ENCODE measurements around the gene PKIB. TPM values are rescaled to one million over a fixed set of nuclear protein-coding genes. Genes with fewer than 3 reads are reported as not detected.

PKIB gene
- total RNA-seq, 2 experiments from 2014 or later, result 0.69 to 0.90 TPM

- DNase-seq (no peak), ATAC-seq (no peak)
- no peak for TF ChIP-seq CTCF (IDR thresholded peaks at IDR 0.05)
- H3K4me3 Mint-ChIP-seq, result no peak overlapping the region
- ChIA-PET POLR2A (interaction anchor here (0.7 kb wide), 1 partner anchor 11 kb away, joined by 4 read pairs; no protein-coding TSS in a partner anchor), CTCF (no interaction called here)
- H3K36me3 Mint-ChIP-seq (ENCODE audit: low read depth), result no peaks in the 10 kb centered on the region
- H3K27ac Mint-ChIP-seq, result no peak overlapping the region
- no peaks in the 10 kb centered on the region for H3K9me3 Mint-ChIP-seq
- H3K27me3 Mint-ChIP-seq, result peaks cover 24% of the 10 kb centered on the region
- H3K4me1 Mint-ChIP-seq (ENCODE audit: low read depth), result no peaks in the 10 kb centered on the region
- intact Hi-C loops (cut with micrococcal nuclease), result no loop called here
These were observed 6.7 kb downstream of the PKIB start for GRCh38 chr6:122616877-122617276.

GRCh38 chr6:122619309-122619708 is 9.1 kb downstream of the PKIB start:
- Mint-ChIP-seq H3K27me3 (peaks cover 19% of the 10 kb centered on the region), H3K9me3 (no peaks in the 10 kb centered on the region), H3K36me3 (ENCODE audit: low read depth) (no peaks in the 10 kb centered on the region), H3K4me3 (no peak overlapping the region), H3K27ac (no peak overlapping the region), H3K4me1 (ENCODE audit: low read depth) (no peaks in the 10 kb centered on the region)
- no peak for TF ChIP-seq CTCF (IDR thresholded peaks at IDR 0.05)
- ChIA-PET POLR2A (no interaction called here), CTCF (no interaction called here)
- intact Hi-C loops (cut with micrococcal nuclease), result no loop called here
- DNase-seq (no peak), ATAC-seq (no peak)

GRCh38 chr6:122620428-122620827 is 10.2 kb downstream of the PKIB start:
- TF ChIP-seq CTCF (IDR thresholded peaks at IDR 0.05), result no peak
- H3K27me3 Mint-ChIP-seq, result peaks cover 15% of the 10 kb centered on the region
- H3K4me1 Mint-ChIP-seq (ENCODE audit: low read depth), result no peaks in the 10 kb centered on the region
- intact Hi-C loops (cut with micrococcal nuclease), result no loop called here
- no peak for ATAC-seq
- H3K36me3 Mint-ChIP-seq (ENCODE audit: low read depth), result no peaks in the 10 kb centered on the region
- POLR2A ChIA-PET, result no interaction called here
- H3K9me3 Mint-ChIP-seq, result no peaks in the 10 kb centered on the region
- CTCF ChIA-PET, result no interaction called here
- DNase-seq, result no peak
- no peak overlapping the region for H3K27ac Mint-ChIP-seq
- no peak overlapping the region for H3K4me3 Mint-ChIP-seq

GRCh38 chr6:122620902-122621301 is 10.7 kb downstream of the PKIB start:
- H3K36me3 Mint-ChIP-seq (ENCODE audit: low read depth), result no peaks in the 10 kb centered on the region
- intact Hi-C loops (cut with micrococcal nuclease), result no loop called here
- H3K27ac Mint-ChIP-seq, result no peak overlapping the region
- peaks cover 11% of the 10 kb centered on the region for H3K27me3 Mint-ChIP-seq
- no peak for TF ChIP-seq CTCF (IDR thresholded peaks at IDR 0.05)
- H3K4me3 Mint-ChIP-seq, result no peak overlapping the region
- no peak for DNase-seq
- ChIA-PET POLR2A (no interaction called here), CTCF (no interaction called here)
- H3K4me1 Mint-ChIP-seq (ENCODE audit: low read depth), result no peaks in the 10 kb centered on the region
- H3K9me3 Mint-ChIP-seq, result no peaks in the 10 kb centered on the region
- no peak for ATAC-seq

- no peaks in the 10 kb centered on the region for H3K4me1 Mint-ChIP-seq (ENCODE audit: low read depth)
- POLR2A ChIA-PET, result no interaction called here
- intact Hi-C loops (cut with micrococcal nuclease), result no loop called here
- no peak overlapping the region for H3K4me3 Mint-ChIP-seq
- ATAC-seq, result no peak
- H3K27ac Mint-ChIP-seq, result no peak overlapping the region
- no peak for DNase-seq
- H3K9me3 Mint-ChIP-seq, result no peaks in the 10 kb centered on the region
- CTCF ChIA-PET, result interaction anchor here (0.6 kb wide), 1 partner anchor 15 kb away, joined by 3 read pairs; no protein-coding TSS in a partner anchor
- H3K36me3 Mint-ChIP-seq (ENCODE audit: low read depth), result no peaks in the 10 kb centered on the region
- no peak for TF ChIP-seq CTCF (IDR thresholded peaks at IDR 0.05)
- H3K27me3 Mint-ChIP-seq, result peaks cover 8% of the 10 kb centered on the region
These were observed 11.4 kb downstream of the PKIB start for GRCh38 chr6:122621638-122622037.

Measured in activated CD8-positive, alpha-beta T cell treated with anti-CD3 and anti-CD28 coated beads for 36 hours (primary cell).